GM18511 (cell line): ENCODE results near the gene SPATA32.
A peak's percentile ranks its signal among the peaks of the same experiment; 100 is the strongest.

ENCODE experiments used
- ATAC-seq: cut with Tn5 transposase; IDR thresholded peaks from one replicate; pipeline ENCODE4 v1.9.1; 2021; ENCODE audit warnings: mild to moderate bottlenecking, moderate library complexity; ENCODE audit not compliant: unreplicated experiment

The SPATA32 gene

GRCh38 chr17:45248132-45248957 is 13.5 kb downstream of the SPATA32 start:
- ATAC-seq = peak; percentile 73

- peak; percentile 85 for ATAC-seq
Measured at GRCh38 chr17:45247429-45248131, 14.3 kb downstream of the SPATA32 start.

- ATAC-seq = no peak
Measured at GRCh38 chr17:45246861-45247428, 14.9 kb downstream of the SPATA32 start.

GRCh38 chr17:45246338-45246737 is 15.6 kb downstream of the SPATA32 start:
- no peak for ATAC-seq

GRCh38 chr17:45244725-45245656 is 16.9 kb downstream of the SPATA32 start:
- no peak for ATAC-seq

GRCh38 chr17:45243750-45244149 is 18.1 kb downstream of the SPATA32 start:
- ATAC-seq = no peak

GRCh38 chr17:45242029-45242414 is 19.9 kb downstream of the SPATA32 start:
- no peak for ATAC-seq

- no peak for ATAC-seq
Measured at GRCh38 chr17:45241328-45242028, 20.4 kb downstream of the SPATA32 start.

- no peak for ATAC-seq
Measured at GRCh38 chr17:45240905-45241327, 21.0 kb downstream of the SPATA32 start.

GRCh38 chr17:45238155-45238774 is 23.6 kb downstream of the SPATA32 start:
- no peak for ATAC-seq

- ATAC-seq = no peak
Measured at GRCh38 chr17:45237686-45238085, 24.2 kb downstream of the SPATA32 start.

- ATAC-seq = no peak
Measured at GRCh38 chr17:45236282-45236606, 25.6 kb downstream of the SPATA32 start.

GRCh38 chr17:45235416-45236281 is 26.2 kb downstream of the SPATA32 start:
- ATAC-seq = no peak

- ATAC-seq = no peak
Measured at GRCh38 chr17:45234641-45235415, 27.1 kb downstream of the SPATA32 start.

GRCh38 chr17:45233423-45233924 is 28.4 kb downstream of the SPATA32 start:
- ATAC-seq = no peak

GRCh38 chr17:45232514-45233422 is 29.1 kb downstream of the SPATA32 start:
- no peak for ATAC-seq
